ENCODE measurements around the gene GARIN3. TPM values are rescaled to one million over a fixed set of nuclear protein-coding genes. Genes with fewer than 3 reads are reported as not detected.

GARIN3 gene
- polyA plus RNA-seq, 1 of the 3 experiments (the other 2 are of a cell fraction) = not detected

GRCh38 chr5:157130925-157131324 is 35.1 kb downstream of the GARIN3 start:
- Histone ChIP-seq H3K4me2 (no peak overlapping the region), H3K9me2 (no peaks in the 10 kb centered on the region), H3K9ac (no peak overlapping the region), H3K27me3 (ENCODE audit: insufficient read depth) (no peaks in the 10 kb centered on the region), H3K9me3 (no peaks in the 10 kb centered on the region), H4K20me1 (ENCODE audit: insufficient read depth) (no peaks in the 10 kb centered on the region), H3F3A (replicated peaks; ENCODE audit: insufficient read depth) (peaks cover 3% of the 10 kb centered on the region), H3K27ac (ENCODE audit: low read depth in 2 of 2, low read length in 1 of 2) (no peak overlapping the region), H3K4me3 (ENCODE audit: low read depth in 2 of 2, low read length in 1 of 2) (no peak overlapping the region), H3K4me1 (ENCODE audit: control insufficient read depth in 1 of 2, insufficient read depth in 2 of 2, low read depth in 1 of 2, low read length in 1 of 2) (peaks cover 0 to 3% of the 10 kb centered on the region in 2 experiments; a peak in 2 of 4 replicates), H3K36me3 (replicated peaks in 1 of 2; ENCODE audit: control insufficient read depth in 1 of 2, insufficient read depth in 2 of 2, low read length in 1 of 2) (no peaks in the 10 kb centered on the region), H2AFZ (ENCODE audit: low read depth) (no peak overlapping the region), H3K79me2 (ENCODE audit: insufficient read depth) (no peaks in the 10 kb centered on the region)
- peak; percentile 43 for DNase-seq
- WGBS (ENCODE audit: low lambda C conversion rate) = 17% methylated on average over 7 of the region's 7 CpGs
- ChIA-PET CTCF (interaction anchor here (0.6 to 1.8 kb wide), 4 partner anchors 10 to 1186 kb away, joined by 3 to 4 read pairs (median 4); no protein-coding TSS in a partner anchor), POLR2A (interaction anchor here (1.4 kb wide), 1 partner anchor 11 kb away, joined by 7 read pairs; the partner anchor contains the start of gene MED7)
- no peak for TF ChIP-seq USF1 (IDR thresholded peaks at IDR 0.05; ENCODE audit: borderline replicate concordance, low read depth)
- TF ChIP-seq POLR2AphosphoS5 (IDR thresholded peaks at IDR 0.05; ENCODE audit: low read depth, low read length) = no peak
- TF ChIP-seq ELF1 (IDR thresholded peaks at IDR 0.05) = no peak
- TF ChIP-seq GATA2 (CRISPR knock-in tag; IDR thresholded peaks at IDR 0.05) = 0 out of 2 replicates have a peak, but pooled peaks have one; percentile 13

GRCh38 chr5:157121709-157122108 is 44.4 kb downstream of the GARIN3 start:
- H3K4me2 ChIP-seq = no peak overlapping the region
- H3K9me2 ChIP-seq = no peaks in the 10 kb centered on the region
- POLR2A ChIA-PET = no interaction called here
- H3F3A ChIP-seq (replicated peaks; ENCODE audit: insufficient read depth) = no peaks in the 10 kb centered on the region
- no peak for TF ChIP-seq RAD21 (IDR thresholded peaks at IDR 0.05; ENCODE audit: low read length)
- TF ChIP-seq FOSL2 (IDR thresholded peaks at IDR 0.05; ENCODE audit: borderline replicate concordance, low read depth) = no peak
- no peak for TF ChIP-seq EP300 (IDR thresholded peaks at IDR 0.05; ENCODE audit: borderline replicate concordance in 1 of 2, low read depth in 1 of 2, low read length in 1 of 2)
- TF ChIP-seq GABPA (IDR thresholded peaks at IDR 0.05; ENCODE audit: low read depth) = no peak
- TF ChIP-seq REST (IDR thresholded peaks at IDR 0.05; ENCODE audit: low read depth, low read length) = no peak
- TF ChIP-seq RFX5 (IDR thresholded peaks at IDR 0.05; ENCODE audit: low read length) = no peak
- TF ChIP-seq IRF3 (IDR thresholded peaks at IDR 0.05; ENCODE audit: low read depth, low read length) = no peak
- no peak for TF ChIP-seq CHD2 (IDR thresholded peaks at IDR 0.05; ENCODE audit: low read length, partially characterized antibody)
- no peak for TF ChIP-seq MAX (IDR thresholded peaks at IDR 0.05; ENCODE audit: low read depth)
- no peak for TF ChIP-seq TAF1 (IDR thresholded peaks at IDR 0.05; ENCODE audit: borderline replicate concordance, low read depth, low read length)
- no peak for TF ChIP-seq SIN3A (IDR thresholded peaks at IDR 0.05; ENCODE audit: borderline replicate concordance, low read depth, low read length)
- CTCF ChIA-PET = interaction anchor here (2.0 kb wide), 1 partner anchor 10 kb away, joined by 7 read pairs; no protein-coding TSS in a partner anchor
- no peak overlapping the region for H3K9ac ChIP-seq
- no peaks in the 10 kb centered on the region for H3K4me1 ChIP-seq (ENCODE audit: control insufficient read depth in 1 of 2, insufficient read depth in 2 of 2, low read depth in 1 of 2, low read length in 1 of 2)
- H3K27ac ChIP-seq (ENCODE audit: low read depth in 2 of 2, low read length in 1 of 2) = no peak overlapping the region
- no peaks in the 10 kb centered on the region for H3K27me3 ChIP-seq (ENCODE audit: insufficient read depth)
- H3K36me3 ChIP-seq (replicated peaks in 1 of 2; ENCODE audit: control insufficient read depth in 1 of 2, insufficient read depth in 2 of 2, low read length in 1 of 2) = no peaks in the 10 kb centered on the region
- peaks cover 6% of the 10 kb centered on the region; the same call in 1 of the 2 replicates for H3K9me3 ChIP-seq
- H4K20me1 ChIP-seq (ENCODE audit: insufficient read depth) = no peaks in the 10 kb centered on the region
- no peak overlapping the region for H3K4me3 ChIP-seq (ENCODE audit: low read depth in 2 of 2, low read length in 1 of 2)
- no peak for DNase-seq
- no peak overlapping the region for H2AFZ ChIP-seq (ENCODE audit: low read depth)
- H3K79me2 ChIP-seq (ENCODE audit: insufficient read depth) = no peaks in the 10 kb centered on the region
